NCI-H1436 (cell line): ENCODE results near the gene GIT1.

Source experiments
- DNase-seq: peaks from one replicate; lab custom pipeline; 2025; lab: John Stamatoyannopoulos, UW

GIT1 gene, protein sequence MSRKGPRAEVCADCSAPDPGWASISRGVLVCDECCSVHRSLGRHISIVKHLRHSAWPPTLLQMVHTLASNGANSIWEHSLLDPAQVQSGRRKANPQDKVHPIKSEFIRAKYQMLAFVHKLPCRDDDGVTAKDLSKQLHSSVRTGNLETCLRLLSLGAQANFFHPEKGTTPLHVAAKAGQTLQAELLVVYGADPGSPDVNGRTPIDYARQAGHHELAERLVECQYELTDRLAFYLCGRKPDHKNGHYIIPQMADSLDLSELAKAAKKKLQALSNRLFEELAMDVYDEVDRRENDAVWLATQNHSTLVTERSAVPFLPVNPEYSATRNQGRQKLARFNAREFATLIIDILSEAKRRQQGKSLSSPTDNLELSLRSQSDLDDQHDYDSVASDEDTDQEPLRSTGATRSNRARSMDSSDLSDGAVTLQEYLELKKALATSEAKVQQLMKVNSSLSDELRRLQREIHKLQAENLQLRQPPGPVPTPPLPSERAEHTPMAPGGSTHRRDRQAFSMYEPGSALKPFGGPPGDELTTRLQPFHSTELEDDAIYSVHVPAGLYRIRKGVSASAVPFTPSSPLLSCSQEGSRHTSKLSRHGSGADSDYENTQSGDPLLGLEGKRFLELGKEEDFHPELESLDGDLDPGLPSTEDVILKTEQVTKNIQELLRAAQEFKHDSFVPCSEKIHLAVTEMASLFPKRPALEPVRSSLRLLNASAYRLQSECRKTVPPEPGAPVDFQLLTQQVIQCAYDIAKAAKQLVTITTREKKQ

DNA sequence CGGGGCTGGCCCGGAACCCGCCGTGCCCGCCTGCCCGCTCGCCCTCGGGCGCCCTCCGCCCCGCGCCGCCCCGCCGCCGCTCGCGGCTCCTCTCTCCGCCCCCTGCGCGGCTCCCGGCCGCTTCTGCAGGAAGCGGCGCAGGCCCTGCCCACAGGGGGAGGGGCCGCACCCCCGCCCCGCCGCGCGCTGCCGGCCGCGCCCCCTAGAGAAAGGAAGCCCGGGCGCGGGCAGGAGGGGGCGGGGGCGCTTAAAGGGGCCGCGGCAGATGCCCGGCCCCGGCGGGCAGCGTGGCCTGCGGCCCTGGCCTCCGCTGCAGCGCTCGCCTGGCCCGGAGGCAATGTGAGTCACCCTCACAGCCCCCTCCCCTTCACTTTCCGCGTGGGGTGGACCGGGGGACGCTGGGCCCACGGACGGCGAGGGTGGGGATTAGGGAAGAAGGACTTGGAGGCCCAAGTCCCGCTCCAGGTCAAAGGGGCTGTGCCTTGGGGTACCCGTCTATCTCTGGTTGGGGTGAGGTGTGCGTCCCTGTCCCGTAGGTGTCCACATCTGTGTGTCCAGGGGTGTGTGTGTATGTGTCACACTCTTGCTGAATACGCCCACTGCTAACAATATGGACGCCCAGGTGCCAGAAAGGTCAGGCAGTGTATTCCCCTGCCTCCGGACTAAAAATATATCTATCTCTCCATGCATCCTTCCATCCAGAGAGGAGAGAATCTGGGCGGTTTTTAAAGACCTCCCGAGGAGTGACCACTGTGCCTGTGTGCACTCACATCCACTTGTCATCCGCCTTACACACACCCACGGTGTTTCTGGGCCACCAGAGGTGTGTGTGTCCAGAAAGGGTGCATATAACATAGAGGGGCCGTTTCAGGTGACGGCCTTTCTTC, at the start of gene GIT1:
Gene GIT1 (minus strand): TSS at position 125 of the 887 bp plus-strand sequence. CDS start 270 bp downstream, outside the sequence.
- DNase-seq, result peak; percentile 91

DNA sequence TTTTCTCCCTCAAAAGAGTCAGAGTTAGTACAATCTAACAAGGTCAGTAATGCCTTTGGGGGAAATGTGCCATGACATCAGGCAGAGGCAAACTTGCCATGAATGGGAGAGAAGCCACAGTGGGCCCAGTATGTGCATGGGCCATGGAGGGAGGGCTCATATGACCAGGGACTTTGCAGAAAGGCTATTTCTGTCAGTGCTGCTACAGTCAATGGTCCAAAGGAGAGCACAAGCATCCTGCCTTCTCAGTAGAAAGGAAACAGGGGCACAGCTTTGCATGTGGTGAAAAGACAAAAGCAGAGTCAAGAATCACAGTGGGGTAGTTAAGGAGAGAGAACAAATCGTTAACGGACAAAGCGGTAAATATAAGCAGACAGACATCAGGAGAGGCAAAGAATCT, 44.4 kb upstream of the GIT1 start:
- no peak for DNase-seq

DNA sequence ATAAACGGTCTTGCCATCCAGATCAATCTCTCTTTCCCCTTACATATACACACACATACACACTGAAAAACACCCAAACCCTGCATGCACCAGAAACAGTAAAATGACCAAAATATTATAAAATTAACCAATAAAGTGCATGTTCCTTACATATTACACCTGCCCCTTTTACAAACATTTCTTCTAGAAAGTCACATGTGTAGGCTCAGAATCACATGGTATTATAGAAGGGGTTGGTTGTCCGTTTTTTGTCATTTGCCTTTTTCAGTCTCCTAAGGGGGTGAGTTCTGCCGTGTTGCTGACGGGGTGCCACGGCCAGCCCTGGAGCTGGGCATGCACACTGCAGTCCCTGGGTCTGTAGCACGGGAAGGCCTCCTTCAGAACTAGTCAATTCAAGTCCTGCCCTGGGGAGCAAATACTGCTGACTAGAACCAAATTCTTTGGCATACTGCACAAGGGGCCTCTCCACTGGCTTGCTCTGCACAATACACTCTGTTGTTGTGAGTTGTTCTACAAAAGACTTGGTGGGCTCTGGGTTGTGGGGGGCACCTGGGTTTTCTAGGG, 41.3 kb upstream of the GIT1 start:
- no peak for DNase-seq

DNA sequence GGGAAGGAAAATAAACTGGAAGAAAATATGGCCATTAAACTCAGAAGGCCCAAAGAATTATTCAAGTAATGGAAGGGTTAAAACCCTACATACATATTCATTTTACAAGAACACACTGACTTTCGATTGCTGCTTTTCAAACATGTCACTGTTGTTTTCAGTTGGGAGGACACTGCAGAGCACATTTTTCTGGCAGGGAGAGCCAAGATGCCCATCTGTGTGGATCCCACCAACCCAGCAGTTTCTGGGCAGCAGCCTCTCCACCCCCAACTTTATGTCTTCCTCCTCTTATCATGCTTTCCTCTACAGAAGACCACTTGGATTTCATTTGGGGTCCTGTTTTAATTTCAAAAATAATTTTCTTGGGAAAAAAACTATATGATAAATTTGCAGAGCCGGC, 40.4 kb upstream of the GIT1 start:
- no peak for DNase-seq

DNA sequence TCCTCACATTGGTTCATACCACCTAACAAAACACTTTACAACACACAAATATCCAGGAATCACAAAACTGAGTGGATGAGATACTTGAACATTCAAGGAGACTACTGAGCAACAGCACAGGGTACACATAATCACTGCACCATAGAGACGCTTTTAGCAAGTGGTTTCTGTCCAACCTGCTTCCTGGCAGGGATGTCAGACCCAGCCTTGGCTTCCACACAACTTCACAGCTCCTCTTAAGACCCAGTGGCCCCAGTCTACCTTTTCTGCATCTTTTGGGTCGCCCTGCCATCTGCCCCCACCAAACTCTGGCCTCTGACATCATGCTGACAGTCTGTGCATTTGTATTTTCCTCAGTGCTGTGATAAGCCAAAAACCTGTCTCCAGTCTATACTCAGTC, 39.2 kb upstream of the GIT1 start:
- no peak for DNase-seq

DNA sequence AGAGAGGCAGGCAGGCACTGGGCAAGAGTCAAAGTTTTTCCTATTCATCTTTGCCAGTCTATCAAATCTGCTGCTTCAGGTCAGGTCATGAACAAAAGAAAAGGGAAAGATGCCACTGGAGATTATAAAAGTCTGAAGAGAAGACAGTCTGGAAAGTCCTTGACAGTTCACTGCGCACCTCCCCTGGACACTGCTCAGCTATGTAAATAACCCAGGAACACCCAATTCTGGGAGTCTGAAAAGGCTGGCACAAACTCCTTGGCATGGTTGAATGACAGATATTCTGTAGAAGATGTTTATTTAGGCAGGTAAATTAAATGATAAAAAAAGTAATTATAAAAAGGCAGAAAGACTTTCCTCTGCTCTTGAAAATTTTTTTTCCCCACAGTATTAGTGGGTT, 38.5 kb upstream of the GIT1 start:
- no peak for DNase-seq

DNA sequence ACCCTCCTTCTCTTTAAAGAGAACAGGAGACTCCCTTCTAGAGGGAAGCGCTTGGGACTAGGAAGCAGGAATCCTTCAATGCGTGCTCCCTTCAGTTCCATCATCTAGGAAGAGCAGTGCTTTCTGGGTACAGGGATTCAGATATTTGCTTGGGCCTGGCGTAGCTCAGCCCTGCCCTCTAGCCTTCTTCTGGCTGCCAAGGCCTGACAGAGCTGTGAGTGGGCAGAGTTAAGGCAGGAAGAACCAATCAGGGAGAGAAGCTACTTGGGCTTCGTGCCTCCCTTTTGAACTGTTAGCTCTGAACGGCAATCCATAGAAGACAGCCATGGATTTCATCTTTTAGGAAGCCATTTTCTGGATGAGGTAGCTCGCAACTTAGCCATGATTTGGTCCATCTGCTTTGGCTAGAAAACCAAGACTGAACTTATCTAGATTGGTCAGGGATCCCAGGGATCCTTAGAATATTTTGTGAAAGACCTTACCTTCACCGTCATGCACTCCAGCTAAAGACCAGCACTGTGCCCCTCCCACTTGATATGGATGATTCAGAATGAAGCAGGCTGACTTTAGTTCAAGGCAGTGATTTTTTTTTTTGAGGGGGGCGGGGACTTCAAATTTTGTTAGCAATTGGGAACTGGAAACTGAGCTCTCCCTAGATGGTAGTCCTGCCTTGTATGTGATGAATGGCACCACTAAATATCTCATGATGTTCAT, 35.7 kb upstream of the GIT1 start:
- DNase-seq, result peak; percentile 17

DNA sequence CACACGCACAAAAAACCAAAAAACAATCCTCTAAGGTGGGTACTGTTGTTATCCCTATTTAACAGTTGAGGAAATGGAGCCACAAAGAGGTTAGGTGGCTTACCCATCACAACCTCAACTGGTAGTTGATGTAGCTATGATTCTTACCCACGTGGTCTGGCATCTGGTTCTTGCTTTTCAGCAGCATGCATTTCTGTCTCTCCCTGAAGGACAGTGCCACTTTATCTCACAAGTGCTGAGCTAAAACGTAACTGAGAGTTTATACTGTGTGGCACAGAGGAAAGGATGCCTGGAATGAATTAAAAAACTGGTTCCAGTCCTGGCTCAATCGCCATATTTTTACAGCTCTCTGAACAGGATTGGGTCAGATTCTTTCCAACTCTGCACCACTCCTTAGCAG, 35.1 kb upstream of the GIT1 start:
- DNase-seq, result no peak

DNA sequence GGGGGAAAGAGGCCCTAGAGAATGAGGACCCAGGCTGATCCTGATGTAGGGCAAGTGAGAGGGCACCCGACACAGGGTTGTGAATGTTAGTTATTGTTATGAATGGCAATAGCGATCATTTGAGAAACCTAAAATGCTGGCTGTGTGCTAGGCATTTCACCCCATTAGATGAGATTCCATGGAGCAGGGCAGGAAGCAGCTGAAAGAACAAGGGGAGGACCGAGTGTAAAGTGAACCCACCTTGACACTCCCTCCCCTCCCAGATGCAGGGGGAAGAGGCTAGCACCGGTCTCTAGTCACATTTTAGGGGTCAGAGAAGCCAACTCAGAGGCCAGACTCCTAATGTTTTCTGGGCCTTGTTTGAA, 33.8 kb upstream of the GIT1 start:
- no peak for DNase-seq

DNA sequence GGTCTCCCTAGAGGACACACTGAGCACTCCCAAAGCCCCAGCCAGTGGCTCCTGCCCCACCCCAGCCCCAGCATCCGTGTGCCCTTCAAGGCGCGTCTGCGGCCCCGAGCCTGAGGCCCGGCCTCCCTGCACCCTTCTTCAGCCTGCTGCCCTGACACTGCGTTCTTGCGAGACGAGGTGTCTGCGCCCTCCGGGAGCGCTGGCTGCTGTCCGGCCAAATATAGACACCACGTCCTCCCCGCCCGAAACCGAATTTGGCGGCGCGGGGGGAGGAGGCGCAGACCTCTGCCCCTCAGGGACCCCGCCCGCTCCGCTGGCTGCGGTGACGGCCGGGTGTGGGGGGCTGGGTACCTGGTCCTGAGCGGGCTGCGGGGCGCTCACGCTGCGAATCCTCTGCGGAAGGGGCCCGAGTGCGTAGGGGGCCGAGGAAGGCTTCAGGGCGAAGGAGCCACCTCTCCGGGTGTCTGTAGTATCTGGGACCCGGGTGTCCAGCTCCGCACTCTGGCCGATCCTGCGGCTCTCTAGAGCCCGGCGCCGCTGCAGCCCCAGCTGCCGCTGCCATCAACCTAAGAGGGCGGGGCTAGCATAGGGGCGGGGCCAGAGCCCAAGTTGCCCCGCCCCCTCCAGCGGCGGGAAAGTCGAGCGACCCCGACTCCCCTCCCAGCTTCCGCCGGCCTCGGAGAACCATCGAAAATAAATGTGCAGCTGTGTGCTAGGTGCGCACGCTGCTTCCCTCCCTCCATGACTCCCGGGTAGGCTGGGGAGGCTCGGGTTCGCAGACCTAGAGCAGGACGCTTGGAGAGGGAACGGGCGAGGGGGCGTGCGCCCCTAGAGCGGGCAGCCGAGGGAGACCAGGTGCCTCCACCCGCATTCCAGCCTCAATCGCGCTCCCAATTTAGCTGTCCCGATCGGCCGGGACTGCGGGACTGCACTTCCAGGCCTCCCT, 33.2 kb upstream of the GIT1 start, which contains the start of gene CORO6:
Gene CORO6 (minus strand): TSS at position 576 of the 946 bp plus-strand sequence. CDS start 1,491 bp downstream, outside the sequence.
- peak; percentile 82 for DNase-seq

DNA sequence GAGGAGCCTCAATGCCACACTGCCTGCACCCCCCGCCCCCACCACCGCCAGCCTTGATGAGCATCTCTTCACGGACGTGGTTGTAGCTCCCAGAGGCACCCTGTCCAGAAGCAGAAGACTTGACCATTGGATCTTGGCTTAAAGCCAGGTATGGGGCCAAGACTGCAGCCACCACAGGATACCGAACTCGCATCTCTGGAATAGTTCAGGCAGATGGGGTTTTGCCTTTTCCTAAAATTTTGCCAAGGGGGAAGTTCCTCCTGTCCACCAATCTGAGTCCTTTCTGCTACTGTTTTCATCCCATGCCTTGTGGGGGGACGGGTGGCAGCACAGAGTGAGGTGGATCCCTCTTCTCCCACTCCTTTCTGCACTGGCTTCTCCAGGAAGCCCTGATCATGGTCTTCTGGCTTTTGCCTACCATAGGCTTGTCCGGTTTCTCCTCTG, 32.3 kb upstream of the GIT1 start:
- no peak for DNase-seq

DNA sequence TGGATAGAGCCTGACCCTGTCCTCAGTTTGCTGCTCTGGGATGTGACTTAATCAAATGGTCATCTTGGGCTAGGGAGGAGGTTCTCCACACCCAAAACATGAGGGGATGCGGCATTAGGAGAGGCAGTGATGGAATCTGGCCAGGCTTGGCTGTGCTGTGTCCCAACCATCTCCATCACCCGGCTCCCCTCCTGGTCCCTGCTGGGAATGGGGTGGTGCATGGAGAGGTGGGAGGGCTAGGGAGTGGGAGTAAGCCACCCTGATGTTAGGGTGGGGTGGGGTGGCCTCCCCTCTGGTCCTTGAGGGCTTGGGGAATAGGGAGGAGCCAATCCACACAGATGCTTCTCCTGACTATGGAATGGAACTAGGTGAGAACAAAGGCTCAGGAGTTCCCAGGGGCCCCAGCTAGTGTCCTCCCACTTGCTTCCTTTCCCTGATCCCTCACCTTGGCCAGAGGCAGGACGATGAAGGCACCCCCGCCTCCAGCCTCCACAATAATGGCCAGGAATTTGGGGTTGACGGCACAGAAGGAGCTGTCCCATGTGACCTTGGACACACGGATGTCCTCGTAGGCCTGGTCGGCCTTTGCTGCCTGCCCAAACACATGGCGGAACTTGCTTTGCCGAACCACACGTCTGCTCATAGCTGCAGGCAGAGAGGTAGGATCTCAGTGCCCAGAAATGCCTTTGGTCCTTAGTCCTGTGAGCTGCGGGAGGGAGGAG, 31.5 kb upstream of the GIT1 start:
- no peak for DNase-seq

DNA sequence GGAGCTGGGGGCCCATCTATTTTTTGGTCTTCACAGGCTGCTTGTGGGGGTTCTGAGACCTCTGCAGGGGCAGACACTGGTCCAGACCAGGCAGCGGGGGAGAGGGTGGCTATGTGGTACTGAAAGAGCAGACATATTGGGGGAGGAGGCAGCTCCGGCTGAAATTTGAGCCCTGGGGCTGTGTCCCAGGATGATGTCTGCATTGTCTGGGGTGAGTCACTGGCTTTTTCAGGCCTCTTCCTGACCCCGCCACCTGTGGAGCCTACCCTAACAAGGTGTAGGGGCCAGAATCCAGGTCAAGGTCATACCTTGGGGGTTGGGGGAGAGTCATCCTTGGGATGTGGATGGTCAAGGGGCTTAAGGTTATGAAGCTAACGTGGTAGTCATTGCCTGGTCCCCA, 30.8 kb upstream of the GIT1 start:
- no peak for DNase-seq

DNA sequence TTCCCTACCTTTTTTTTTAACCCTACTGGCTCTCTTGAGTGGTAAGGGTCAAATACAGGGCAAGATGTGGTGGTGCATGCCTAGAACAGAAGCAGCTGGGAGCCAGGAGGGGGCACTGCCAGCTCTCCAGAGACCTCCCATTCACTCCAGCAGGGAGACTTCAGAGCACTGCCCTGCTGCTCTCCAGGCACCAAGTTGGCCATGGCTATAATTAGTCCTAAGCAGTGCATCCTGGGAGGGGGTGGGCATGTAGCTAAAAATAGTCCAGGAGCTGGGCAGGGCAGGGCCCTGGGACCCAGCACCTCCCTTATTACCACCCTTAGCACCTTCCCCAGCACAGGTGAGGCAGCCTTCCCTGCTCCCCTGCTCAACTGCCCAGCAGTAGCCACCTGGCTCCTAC, 29.8 kb upstream of the GIT1 start:
- DNase-seq, result peak; percentile 31

DNA sequence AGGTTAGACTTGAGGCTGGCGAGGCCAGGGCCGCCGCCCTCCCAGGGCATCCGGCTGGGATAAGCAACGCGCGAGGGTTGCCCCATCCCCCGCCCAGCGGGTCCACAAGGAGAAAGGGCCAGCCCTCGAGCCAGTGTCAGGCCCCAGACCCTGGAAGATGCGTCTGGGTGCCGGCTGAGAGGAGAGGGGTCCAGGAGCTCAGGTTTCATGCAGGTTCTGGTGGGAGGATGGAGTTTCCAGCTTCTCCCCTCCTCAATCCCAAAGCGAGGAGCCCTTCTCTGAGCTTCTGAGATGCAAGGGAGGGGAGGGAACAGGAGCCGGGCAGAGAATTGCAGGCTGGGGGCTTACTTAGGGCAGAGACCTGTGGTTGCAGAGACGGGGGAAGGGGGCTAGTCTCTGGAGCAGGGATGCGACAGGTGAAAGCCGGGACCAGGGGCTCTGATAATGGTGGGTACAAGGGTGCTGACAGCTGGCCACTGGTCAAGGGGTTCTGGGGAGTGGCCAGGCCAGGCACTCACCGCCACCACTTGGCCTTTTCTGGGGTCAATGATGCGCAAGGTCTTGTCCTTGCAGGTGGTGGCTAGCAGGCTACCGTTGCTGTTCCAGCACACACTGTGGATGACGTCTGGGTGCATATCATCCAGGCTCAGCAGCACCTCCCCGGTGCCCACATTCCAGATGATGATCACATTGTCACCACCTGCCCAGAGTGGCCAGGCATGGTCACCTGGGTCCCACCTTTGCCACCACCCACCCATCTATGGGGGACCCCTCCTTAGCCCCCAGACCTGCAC, 29.0 kb upstream of the GIT1 start:
- DNase-seq, result no peak

DNA sequence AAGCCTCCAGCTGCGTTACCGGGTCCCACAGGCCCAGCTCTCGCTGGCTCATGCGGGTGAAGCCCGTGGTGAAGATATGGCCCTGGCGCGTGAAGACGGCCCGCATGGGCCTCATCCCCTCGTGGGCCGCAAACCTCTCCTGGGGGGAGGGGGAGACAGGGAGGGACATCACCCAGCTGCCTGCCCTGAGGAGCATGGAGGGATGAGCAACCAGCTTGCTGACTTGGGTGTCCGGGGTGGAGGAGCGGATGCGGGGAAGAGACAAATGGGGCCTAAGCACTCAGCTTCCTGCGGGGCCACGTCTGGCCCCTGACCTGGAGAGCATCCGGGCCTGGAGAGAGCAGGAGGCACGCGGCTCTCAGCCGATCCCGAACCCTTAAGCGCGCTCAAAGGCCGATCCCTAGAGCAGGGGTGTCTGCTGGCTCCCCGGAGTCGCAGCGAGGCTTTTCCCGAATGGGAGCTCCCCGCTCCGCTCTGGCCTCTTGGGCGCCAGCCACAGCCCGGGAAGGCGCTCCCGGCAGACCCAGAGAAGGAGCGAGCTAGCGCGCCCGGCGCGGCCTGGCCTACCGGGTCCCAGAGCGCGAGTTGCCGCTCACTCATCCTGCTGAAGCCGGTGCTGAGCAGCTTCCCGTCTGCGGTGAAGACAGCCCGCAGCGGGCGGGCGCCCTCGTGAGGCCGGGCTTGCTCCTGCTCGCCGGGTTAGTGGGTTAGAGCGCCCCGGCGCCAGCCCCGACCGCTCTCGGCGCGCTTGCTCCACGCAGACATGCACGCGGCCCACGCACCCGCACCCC, 28.2 kb upstream of the GIT1 start:
- peak; percentile 83 for DNase-seq

DNA sequence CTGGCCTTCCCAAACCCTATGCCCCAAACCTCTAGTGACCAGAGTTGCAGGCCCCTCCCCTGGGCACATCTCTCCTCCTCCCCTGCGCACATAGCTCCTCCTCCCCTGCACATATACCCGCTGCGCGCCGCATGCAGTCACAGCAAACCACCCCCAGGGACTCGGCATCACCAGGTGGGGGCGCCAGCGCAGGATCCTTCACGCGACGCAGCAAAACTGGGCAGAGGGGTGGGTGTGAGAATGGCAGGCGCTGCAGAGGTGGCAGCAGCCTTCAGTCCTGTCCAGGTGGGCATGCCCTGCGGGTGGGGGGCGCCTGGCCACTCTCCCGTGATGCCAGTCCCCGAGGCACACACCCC, 27.7 kb upstream of the GIT1 start:
- peak; percentile 97 for DNase-seq
